Neuron (in vitro differentiated cells): Measurements from ENCODE around the gene NT5E.
A peak's percentile ranks its signal among the peaks of the same experiment; 100 is the strongest.

Experiments used
- H2AFZ ChIP-seq: one replicate; pipeline ENCODE4 v1.6.1; 2013; ENCODE audit warnings: low read depth, mild to moderate bottlenecking, inconsistent platforms, low read length, moderate library complexity
- H3K27me3 ChIP-seq: one replicate; pipeline ENCODE4 v1.6.1; 2013; ENCODE audit warnings: low read length; ENCODE audit not compliant: insufficient read depth
- H3K36me3 ChIP-seq: one replicate; pipeline ENCODE4 v1.6.1; 2013; ENCODE audit warnings: low read length; ENCODE audit not compliant: insufficient read depth
- H3K4me1 ChIP-seq: one replicate; pipeline ENCODE4 v1.6.1; 2013; ENCODE audit warnings: low read length; ENCODE audit not compliant: insufficient read depth
- H3K4me3 ChIP-seq: 2 replicates; pipeline ENCODE4 v1.5.1; 2013; ENCODE audit warnings: mild to moderate bottlenecking, low read length, moderate library complexity
- H3K9me3 ChIP-seq: one replicate; pipeline ENCODE4 v1.6.1; 2013; ENCODE audit warnings: low read length

Gene NT5E

GRCh38 chr6:85431271-85431670 lies 18.6 kb upstream of the NT5E start:
- Histone ChIP-seq H3K4me3 (no peak overlapping the region), H3K27me3 (no peaks in the 10 kb centered on the region), H3K9me3 (no peaks in the 10 kb centered on the region), H3K4me1 (no peaks in the 10 kb centered on the region), H3K36me3 (no peaks in the 10 kb centered on the region), H2AFZ (no peak overlapping the region)

DNA sequence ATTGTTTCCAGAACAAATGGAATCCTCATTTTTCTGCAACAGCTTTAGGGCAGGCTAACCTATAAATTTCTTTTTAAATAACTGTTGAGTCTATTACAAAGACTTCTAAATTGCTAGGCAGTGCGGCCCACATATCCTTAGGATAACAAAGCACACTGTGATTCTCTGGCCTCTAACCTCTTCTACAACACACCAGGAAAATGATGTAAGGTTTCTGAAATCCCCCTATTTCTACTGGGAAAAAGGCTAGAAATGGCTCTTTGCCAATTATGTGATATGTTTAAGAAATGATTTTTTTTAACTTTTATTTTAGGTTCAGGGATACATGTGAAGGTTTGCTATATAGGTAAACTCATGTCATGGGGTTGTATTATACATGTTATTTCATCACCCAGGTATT lies 17.3 kb upstream of the NT5E start:
- Histone ChIP-seq H3K4me3 (no peak overlapping the region), H3K4me1 (no peaks in the 10 kb centered on the region), H3K27me3 (no peaks in the 10 kb centered on the region), H3K36me3 (no peaks in the 10 kb centered on the region), H3K9me3 (no peaks in the 10 kb centered on the region), H2AFZ (no peak overlapping the region)

GRCh38 chr6:85435851-85436250 lies 14.0 kb upstream of the NT5E start:
- Histone ChIP-seq H3K9me3 (no peaks in the 10 kb centered on the region), H3K4me3 (no peak overlapping the region), H3K27me3 (no peaks in the 10 kb centered on the region), H2AFZ (no peak overlapping the region), H3K36me3 (no peaks in the 10 kb centered on the region), H3K4me1 (no peaks in the 10 kb centered on the region)

DNA sequence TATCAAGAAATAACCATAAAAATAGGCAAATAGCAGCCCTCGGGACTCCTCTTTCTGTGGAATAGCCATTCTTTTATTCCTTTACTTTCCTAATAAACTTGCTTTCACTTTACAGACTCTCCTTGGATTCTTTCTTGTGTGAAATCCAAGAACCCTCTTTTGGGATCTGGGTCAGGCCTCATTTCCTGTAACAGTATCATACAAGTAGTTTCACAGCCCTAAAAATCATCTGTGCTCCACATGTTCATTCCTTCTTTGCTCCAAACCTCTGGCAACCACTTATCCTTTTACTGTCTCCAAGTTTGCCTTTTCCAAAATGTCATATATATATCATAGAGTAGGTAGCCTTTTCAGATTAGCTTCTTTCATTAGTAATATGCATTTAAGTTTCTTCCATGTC lies 13.5 kb upstream of the NT5E start:
- Histone ChIP-seq H3K27me3 (no peaks in the 10 kb centered on the region), H3K4me3 (no peak overlapping the region), H3K9me3 (no peaks in the 10 kb centered on the region), H3K36me3 (no peaks in the 10 kb centered on the region), H2AFZ (no peak overlapping the region), H3K4me1 (no peaks in the 10 kb centered on the region)

DNA sequence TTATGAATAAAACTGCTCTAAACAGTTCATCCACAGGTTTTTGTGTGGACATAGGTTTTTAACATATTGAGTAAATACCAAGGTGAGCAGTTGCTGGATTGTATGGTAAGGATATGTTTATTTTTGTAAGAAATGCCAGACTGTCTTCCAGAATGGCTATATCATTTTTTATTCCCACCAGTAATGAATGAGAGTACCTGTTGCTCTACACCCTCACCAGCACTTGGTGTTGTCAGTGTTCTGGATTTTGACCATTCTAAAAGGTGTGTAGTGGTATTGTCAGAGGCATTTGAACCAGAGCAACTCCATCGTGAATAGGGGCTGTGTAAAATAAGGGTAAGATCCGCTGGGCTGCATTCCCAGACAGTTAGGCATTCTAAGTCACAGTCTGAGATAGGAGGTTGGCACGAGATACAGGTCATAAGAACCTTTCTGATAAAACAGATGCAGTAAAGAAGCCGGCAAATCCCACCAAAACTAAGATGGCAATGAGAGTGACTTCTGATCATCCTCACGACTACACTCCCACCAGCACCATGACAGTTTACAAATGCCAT lies 12.9 kb upstream of the NT5E start:
- Histone ChIP-seq H3K4me1 (no peaks in the 10 kb centered on the region), H3K9me3 (no peaks in the 10 kb centered on the region), H3K27me3 (no peaks in the 10 kb centered on the region), H3K4me3 (no peak overlapping the region), H3K36me3 (no peaks in the 10 kb centered on the region), H2AFZ (no peak overlapping the region)

GRCh38 chr6:85443349-85444117 lies 6.3 kb upstream of the NT5E start:
- H3K4me3 ChIP-seq, result no peak overlapping the region

GRCh38 chr6:85449388-85449817 lies 480 bp upstream of the NT5E start:
- H3K36me3 ChIP-seq, result no peaks in the 10 kb centered on the region
- peaks cover 57% of the 10 kb centered on the region for H3K27me3 ChIP-seq
- peak overlapping the region; percentile 88 for H2AFZ ChIP-seq
- H3K9me3 ChIP-seq, result no peaks in the 10 kb centered on the region
- peak overlapping the region; percentile 55 for H3K4me3 ChIP-seq
- peaks cover 9% of the 10 kb centered on the region for H3K4me1 ChIP-seq

More at GRCh38 chr6:85443349-85444117, 6.3 kb upstream of the NT5E start:
- no peaks in the 10 kb centered on the region for H3K4me1 ChIP-seq
- H2AFZ ChIP-seq, result no peak overlapping the region
- no peaks in the 10 kb centered on the region for H3K36me3 ChIP-seq
- H3K27me3 ChIP-seq, result peaks cover 11% of the 10 kb centered on the region
- no peaks in the 10 kb centered on the region for H3K9me3 ChIP-seq

GRCh38 chr6:85451565-85452306 lies 1.9 kb downstream of the NT5E start:
- Histone ChIP-seq H3K9me3 (no peaks in the 10 kb centered on the region), H3K36me3 (no peaks in the 10 kb centered on the region), H2AFZ (no peak overlapping the region), H3K4me1 (peaks cover 9% of the 10 kb centered on the region), H3K4me3 (no peak overlapping the region), H3K27me3 (peaks cover 57% of the 10 kb centered on the region)

GRCh38 chr6:85452441-85452881 lies 2.6 kb downstream of the NT5E start:
- H2AFZ ChIP-seq, result no peak overlapping the region
- peaks cover 57% of the 10 kb centered on the region for H3K27me3 ChIP-seq
- H3K4me1 ChIP-seq, result peaks cover 9% of the 10 kb centered on the region
- no peaks in the 10 kb centered on the region for H3K36me3 ChIP-seq
- H3K4me3 ChIP-seq, result no peak overlapping the region
- no peaks in the 10 kb centered on the region for H3K9me3 ChIP-seq

DNA sequence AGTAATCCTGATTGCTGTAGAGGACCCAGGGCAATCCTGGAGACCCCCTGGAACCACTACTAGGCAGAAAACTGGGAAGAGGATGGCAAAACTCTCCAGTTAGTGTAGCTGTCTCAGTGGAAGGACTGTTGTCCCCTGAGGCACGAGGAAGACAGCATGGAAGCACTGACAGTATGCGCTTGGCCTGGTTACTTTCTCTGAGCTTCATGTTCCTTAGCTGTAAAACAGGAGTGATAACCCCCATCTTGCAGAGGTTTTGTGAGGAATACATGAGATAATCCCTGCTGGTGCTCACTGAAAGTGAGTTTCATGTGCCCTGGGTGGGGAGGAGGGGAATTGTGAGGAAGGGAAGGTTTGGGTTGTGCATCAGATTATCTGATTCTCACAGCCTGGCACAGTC lies 3.2 kb downstream of the NT5E start:
- Histone ChIP-seq H2AFZ (no peak overlapping the region), H3K4me1 (peaks cover 9% of the 10 kb centered on the region), H3K36me3 (no peaks in the 10 kb centered on the region), H3K27me3 (peaks cover 51% of the 10 kb centered on the region), H3K4me3 (no peak overlapping the region), H3K9me3 (no peaks in the 10 kb centered on the region)

- Histone ChIP-seq H3K27me3 (peaks cover 46% of the 10 kb centered on the region), H2AFZ (no peak overlapping the region), H3K9me3 (no peaks in the 10 kb centered on the region), H3K4me3 (no peak overlapping the region), H3K36me3 (no peaks in the 10 kb centered on the region), H3K4me1 (peaks cover 9% of the 10 kb centered on the region)
These were observed 3.6 kb downstream of the NT5E start for GRCh38 chr6:85453490-85453889.

DNA sequence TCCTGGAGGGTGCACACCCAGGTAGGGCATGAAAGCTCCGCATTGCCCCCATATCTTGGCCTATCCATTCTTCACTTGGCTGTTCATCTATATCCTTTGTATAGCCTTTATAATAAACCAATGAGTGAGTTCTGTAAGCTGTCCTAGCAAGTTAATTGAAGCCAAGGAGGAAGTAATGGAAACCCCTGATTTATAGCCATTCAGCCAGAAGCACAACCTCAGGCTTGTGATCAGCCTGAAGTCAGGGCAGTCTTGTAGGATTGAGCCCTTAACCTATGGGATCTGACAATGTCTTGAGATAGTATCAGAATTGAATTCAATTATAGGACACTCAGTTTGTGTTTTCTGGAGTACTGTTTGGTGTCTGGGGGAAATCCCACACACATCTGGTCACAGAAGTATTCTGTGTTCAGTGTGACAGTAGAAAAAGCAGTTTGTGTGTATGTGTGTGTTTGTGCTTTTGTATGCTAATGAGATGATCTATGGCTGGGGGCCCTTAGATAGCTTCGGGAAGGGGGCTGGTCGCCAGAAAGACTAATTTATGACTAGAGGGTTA lies 5.7 kb downstream of the NT5E start:
- peaks cover 26% of the 10 kb centered on the region for H3K27me3 ChIP-seq

DNA sequence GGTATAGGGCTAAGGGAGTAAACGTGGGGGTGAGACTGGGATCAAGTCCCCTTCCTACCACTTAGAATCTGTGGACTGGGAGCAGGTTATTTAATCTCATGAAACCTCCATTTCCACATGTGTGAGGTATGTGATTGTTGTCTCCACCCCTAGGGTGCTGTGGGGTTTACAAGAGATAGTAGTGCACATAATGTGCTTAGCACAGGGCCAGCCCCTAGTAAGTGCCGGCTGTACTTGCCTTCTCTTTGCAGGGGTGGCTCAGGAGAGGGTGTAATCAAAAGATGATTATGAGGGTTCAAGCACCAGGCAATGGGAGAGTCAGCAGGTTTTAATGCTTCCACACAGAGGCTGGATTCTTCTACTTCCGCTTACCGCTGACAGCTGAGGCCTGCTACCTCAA lies 6.9 kb downstream of the NT5E start:
- Histone ChIP-seq H3K9me3 (no peaks in the 10 kb centered on the region), H3K4me1 (peaks cover 4% of the 10 kb centered on the region), H3K27me3 (peaks cover 14% of the 10 kb centered on the region), H3K36me3 (no peaks in the 10 kb centered on the region), H3K4me3 (no peak overlapping the region), H2AFZ (no peak overlapping the region)

More for the DNA sequence above, 5.7 kb downstream of the NT5E start:
- Histone ChIP-seq H3K9me3 (no peaks in the 10 kb centered on the region), H3K4me1 (peaks cover 2% of the 10 kb centered on the region), H2AFZ (no peak overlapping the region), H3K4me3 (no peak overlapping the region), H3K36me3 (no peaks in the 10 kb centered on the region)
